ENCODE results near the gene RNU2-1.
"Not testable (repeated sequence)": the region's sequence is repeated elsewhere in the genome, so short reads cannot be mapped to it uniquely, and the experiment has no call there.

Gene RNU2-1

GRCh38 chr17:43216369-43216761, 17.4 kb downstream of the RNU2-1 start:
- DNase-seq (ENCODE audit: low spot score), result no peak

GRCh38 chr17:43215341-43215740, 18.4 kb downstream of the RNU2-1 start:
- DNase-seq (ENCODE audit: low spot score), result no peak

- no peak for DNase-seq (ENCODE audit: low spot score)
Measured at GRCh38 chr17:43213545-43213944, 20.2 kb downstream of the RNU2-1 start.

- no peak for DNase-seq (ENCODE audit: low spot score)
Measured at GRCh38 chr17:43212641-43213490, 20.9 kb downstream of the RNU2-1 start.

- DNase-seq (ENCODE audit: low spot score), result peak; percentile 88
Measured at GRCh38 chr17:43211480-43212402, 22.0 kb downstream of the RNU2-1 start, which contains the start of gene TMEM106A. TMEM106A (plus strand) TSS chr17:43211875; CDS start chr17:43213042, 1,167 bp downstream.

GRCh38 chr17:43211123-43211479, 22.7 kb downstream of the RNU2-1 start:
- no peak for DNase-seq (ENCODE audit: low spot score)

- DNase-seq (ENCODE audit: low spot score), result no peak
Measured at GRCh38 chr17:43210576-43210975, 23.2 kb downstream of the RNU2-1 start.

- DNase-seq (ENCODE audit: low spot score), result not testable (repeated sequence)
Measured at GRCh38 chr17:43203013-43203412, 30.8 kb downstream of the RNU2-1 start.

- DNase-seq (ENCODE audit: low spot score), result no peak
Measured at GRCh38 chr17:43200127-43200526, 33.6 kb downstream of the RNU2-1 start.

- DNase-seq (ENCODE audit: low spot score), result no peak
Measured at GRCh38 chr17:43199633-43200032, 34.1 kb downstream of the RNU2-1 start.

- no peak for DNase-seq (ENCODE audit: low spot score)
Measured at GRCh38 chr17:43193251-43193650, 40.5 kb downstream of the RNU2-1 start.

GRCh38 chr17:43186656-43187055, 47.1 kb downstream of the RNU2-1 start:
- DNase-seq (ENCODE audit: low spot score), result not testable (repeated sequence)

GRCh38 chr17:43183921-43184320, 49.9 kb downstream of the RNU2-1 start:
- DNase-seq (ENCODE audit: low spot score), result no peak

All from COLO829 (cell line).